A549 (cell line): ENCODE measurements around the gene VPS54.

Experiments used
- CBX8 ChIP-seq: fragments of 200-600 bp; sonication (generic); IDR thresholded peaks from 2 replicates; pipeline ENCODE4 v1.6.1; 2016
- EHF ChIP-seq: fragments of 250-450 bp; sonication (Bioruptor Pico); IDR thresholded peaks from 2 replicates; pipeline ENCODE4 v1.5.0; 2020; ENCODE audit warnings: mild to moderate bottlenecking
- MYC ChIP-seq: IDR thresholded peaks from 2 replicates; pipeline ENCODE4 v1.6.1; 2012; ENCODE audit warnings: mild to moderate bottlenecking, inconsistent platforms, low read length, improper control_type of control experiment, borderline replicate concordance
- NR3C1 ChIP-seq: fragments of >200 bp; sonication (Bioruptor Twin); formaldehyde crosslinking; IDR thresholded peaks from 3 replicates; pipeline ENCODE4 v1.6.1; 2017
- POLR2A ChIP-seq: IDR thresholded peaks from 2 replicates; pipeline ENCODE4 v1.6.1; 2012; ENCODE audit warnings: mild to moderate bottlenecking, low read length
- POLR2AphosphoS2 ChIP-seq: conservative IDR thresholded peaks from 2 replicates; pipeline ENCODE4 v1.6.1; 2012; ENCODE audit warnings: low read length, improper control_type of control experiment, inconsistent platforms
- RAD21 ChIP-seq, 2 experiments: fragments of >200 bp in 1 of 2; sonication (Bioruptor Twin) in 1 of 2; formaldehyde crosslinking in 1 of 2; IDR thresholded peaks in 1 of 2; conservative IDR thresholded peaks in 1 of 2; 2 replicates in 1 of 2; 3 replicates in 1 of 2; pipeline ENCODE4 v1.6.1; 2012 to 2018; ENCODE audit warnings: inconsistent platforms in 1 of 2
- RNF2 ChIP-seq: fragments of 200-600 bp; sonication (generic); IDR thresholded peaks from 2 replicates; pipeline ENCODE4 v1.6.1; 2016; ENCODE audit warnings: low read depth, mild to moderate bottlenecking, antibody characterized with exemption, moderate library complexity, borderline replicate concordance
- SREBF2 ChIP-seq: fragments of 450-650 bp; IDR thresholded peaks from 2 replicates; pipeline ENCODE4 v1.6.1; 2014; ENCODE audit warnings: mild to moderate bottlenecking, moderate library complexity
- TP53 ChIP-seq: fragments of 250-450 bp; sonication (Bioruptor Pico); IDR thresholded peaks from 2 replicates; pipeline ENCODE4 v1.5.0; 2021; ENCODE audit warnings: mild to moderate bottlenecking, moderate library complexity
- TF ChIP-seq, protein P1 (sequence below): fragments of >200 bp; sonication (Bioruptor Twin); formaldehyde crosslinking; IDR thresholded peaks from 3 replicates; pipeline ENCODE4 v1.5.1; 2016
- TF ChIP-seq, protein P2 (sequence below): IDR thresholded peaks from 2 replicates; pipeline ENCODE4 v1.6.1; 2012

DNA sequence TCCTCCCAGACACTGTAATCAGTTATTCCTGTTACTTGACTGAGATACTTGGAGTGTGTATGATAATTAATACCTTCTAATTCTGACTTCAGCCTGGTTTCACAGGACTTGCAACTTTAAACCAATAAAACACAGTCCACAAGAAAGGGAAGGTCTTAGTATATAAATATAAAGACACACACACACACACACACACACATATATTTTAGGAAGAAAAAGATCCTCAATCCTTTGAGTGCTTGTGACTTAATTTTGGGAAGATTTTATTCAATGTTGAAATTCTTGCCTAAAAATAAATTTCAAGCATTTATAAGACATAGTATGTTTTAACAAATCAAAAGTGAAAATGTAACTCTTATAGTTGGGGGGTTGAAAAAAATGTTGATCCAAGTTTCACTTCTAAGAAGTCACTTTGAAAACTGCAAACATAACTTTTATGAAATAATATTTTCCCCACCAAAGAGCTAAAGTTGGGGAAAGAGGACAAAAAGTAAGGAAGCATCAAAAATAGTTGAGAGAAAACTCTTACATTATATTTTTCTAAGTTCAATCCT is 824 bp upstream of the VPS54 start:
- TF ChIP-seq TP53 (CRISPR knock-in tag) (no peak), NR3C1 (no peak), CBX8 (no peak), POLR2A (no peak), MYC (no peak), RNF2 (no peak), SREBF2 (no peak), RAD21 (conservative IDR thresholded peaks at IDR 0.05 in 1 of 2, IDR thresholded peaks at IDR 0.05 in 1 of 2) (no peak), POLR2AphosphoS2 (no peak), EHF (CRISPR knock-in tag) (no peak)
- TF ChIP-seq, protein P1, sequence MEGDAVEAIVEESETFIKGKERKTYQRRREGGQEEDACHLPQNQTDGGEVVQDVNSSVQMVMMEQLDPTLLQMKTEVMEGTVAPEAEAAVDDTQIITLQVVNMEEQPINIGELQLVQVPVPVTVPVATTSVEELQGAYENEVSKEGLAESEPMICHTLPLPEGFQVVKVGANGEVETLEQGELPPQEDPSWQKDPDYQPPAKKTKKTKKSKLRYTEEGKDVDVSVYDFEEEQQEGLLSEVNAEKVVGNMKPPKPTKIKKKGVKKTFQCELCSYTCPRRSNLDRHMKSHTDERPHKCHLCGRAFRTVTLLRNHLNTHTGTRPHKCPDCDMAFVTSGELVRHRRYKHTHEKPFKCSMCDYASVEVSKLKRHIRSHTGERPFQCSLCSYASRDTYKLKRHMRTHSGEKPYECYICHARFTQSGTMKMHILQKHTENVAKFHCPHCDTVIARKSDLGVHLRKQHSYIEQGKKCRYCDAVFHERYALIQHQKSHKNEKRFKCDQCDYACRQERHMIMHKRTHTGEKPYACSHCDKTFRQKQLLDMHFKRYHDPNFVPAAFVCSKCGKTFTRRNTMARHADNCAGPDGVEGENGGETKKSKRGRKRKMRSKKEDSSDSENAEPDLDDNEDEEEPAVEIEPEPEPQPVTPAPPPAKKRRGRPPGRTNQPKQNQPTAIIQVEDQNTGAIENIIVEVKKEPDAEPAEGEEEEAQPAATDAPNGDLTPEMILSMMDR, result no peak
- TF ChIP-seq, protein P2, sequence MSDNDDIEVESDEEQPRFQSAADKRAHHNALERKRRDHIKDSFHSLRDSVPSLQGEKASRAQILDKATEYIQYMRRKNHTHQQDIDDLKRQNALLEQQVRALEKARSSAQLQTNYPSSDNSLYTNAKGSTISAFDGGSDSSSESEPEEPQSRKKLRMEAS, result no peak
